H1 (cell line): ENCODE results near the gene PTPRD. TPM values are rescaled to one million over a fixed set of nuclear protein-coding genes. Genes with fewer than 3 reads are reported as not detected.

Experiments
- CTCF ChIA-PET: fragments of 300-600 bp; sonication (Branson Sonifier 250); formaldehyde crosslinking; loops from one replicate; lab custom pipeline; 2021; ENCODE audit not compliant: partially characterized antibody; lab: Charles Lee
- POLR2A ChIA-PET: fragments of 300-600 bp; sonication (Branson Sonifier 250); formaldehyde crosslinking; loops from one replicate; lab custom pipeline; 2021; ENCODE audit warnings: inconsistent platforms; ENCODE audit not compliant: partially characterized antibody; lab: Charles Lee
- DNase-seq, 2 experiments: peaks; one replicate each; pipeline versions ENCODE4 v3.0.0 to v3.0.0-alpha.2; 2010 to 2022; ENCODE audit warnings: low spot score in 2 of 2, low read depth in 1 of 2, mixed read lengths in 1 of 2
- FAIRE-seq: peaks from 2 replicates; lab custom pipeline; 2011; peaks lifted over from hg19 to GRCh38; lab: Jason Lieb, UNC
- H2AFZ ChIP-seq: 2 replicates; pipeline ENCODE4 v1.8.1; 2012; ENCODE audit warnings: low read length, inconsistent platforms
- H2AK5ac ChIP-seq: 2 replicates; pipeline ENCODE4 v1.6.1; 2013; ENCODE audit warnings: low read depth, low read length
- H2BK120ac ChIP-seq: replicated peaks from 2 replicates; pipeline ENCODE3; 2013; ENCODE audit warnings: low read depth, low read length, inconsistent platforms
- H2BK12ac ChIP-seq: 2 replicates; pipeline ENCODE4 v1.6.1; 2013; ENCODE audit warnings: low read depth, low read length
- H2BK15ac ChIP-seq: 2 replicates; pipeline ENCODE4 v1.6.1; 2013; ENCODE audit warnings: low read length
- H2BK20ac ChIP-seq: 2 replicates; pipeline ENCODE4 v1.6.1; 2013; ENCODE audit warnings: low read length
- H2BK5ac ChIP-seq: 2 replicates; pipeline ENCODE4 v1.6.1; 2013; ENCODE audit warnings: low read depth, low read length
- H3K14ac ChIP-seq: 2 replicates; pipeline ENCODE4 v1.6.1; 2013; ENCODE audit warnings: inconsistent platforms; ENCODE audit not compliant: insufficient read length
- H3K18ac ChIP-seq: 2 replicates; pipeline ENCODE4 v1.6.1; 2013; ENCODE audit warnings: low read length; ENCODE audit errors: extremely low read depth
- H3K23ac ChIP-seq: 2 replicates; pipeline ENCODE4 v1.6.1; 2013; ENCODE audit warnings: inconsistent platforms; ENCODE audit not compliant: insufficient read length
- H3K23me2 ChIP-seq: 2 replicates; pipeline ENCODE4 v1.6.1; 2013; ENCODE audit warnings: low read depth, low read length
- H3K27ac ChIP-seq: 2 replicates; pipeline ENCODE4 v1.6.1; 2011; ENCODE audit warnings: low read depth, low read length, inconsistent platforms
- H3K27me3 ChIP-seq, 4 experiments: replicated peaks in 1 of 4; 1 replicate in 1 of 4; 2 replicates in 3 of 4; pipeline versions ENCODE4 v1.6.1 to v1.8.1; 2011 to 2013; ENCODE audit warnings: low read length in 3 of 4, mild to moderate bottlenecking in 3 of 4, inconsistent platforms in 2 of 4, mixed read lengths in 2 of 4, moderate library complexity in 1 of 4; ENCODE audit not compliant: control insufficient read depth in 3 of 4, insufficient read depth in 3 of 4; ENCODE audit errors: extremely low read depth in 1 of 4
- H3K36me3 ChIP-seq, 4 experiments: 2 replicates each; pipeline versions ENCODE4 v1.6.1 to v1.8.1; 2011 to 2013; ENCODE audit warnings: mild to moderate bottlenecking in 4 of 4, low read length in 3 of 4, moderate library complexity in 2 of 4, control low read depth in 1 of 4, inconsistent platforms in 1 of 4; ENCODE audit not compliant: insufficient read depth in 4 of 4, control insufficient read depth in 2 of 4
- H3K4ac ChIP-seq: replicated peaks from 2 replicates; pipeline ENCODE3; 2013; ENCODE audit warnings: low read length, low read depth, mixed read lengths, inconsistent platforms; ENCODE audit not compliant: insufficient read length
- H3K4me1 ChIP-seq, 4 experiments: replicated peaks in 1 of 4; 1 replicate in 1 of 4; 2 replicates in 3 of 4; pipeline versions ENCODE4 v1.6.1 to v1.8.1; 2011 to 2013; ENCODE audit warnings: low read length in 3 of 4, inconsistent platforms in 2 of 4, mixed read lengths in 1 of 4; ENCODE audit not compliant: insufficient read depth in 4 of 4, control insufficient read depth in 3 of 4
- H3K4me2 ChIP-seq, 2 experiments: 2 replicates each; pipeline versions ENCODE4 v1.6.1 to v1.8.1; 2011 to 2013; ENCODE audit warnings: low read depth in 2 of 2, low read length in 2 of 2, control low read depth in 1 of 2, inconsistent platforms in 1 of 2, mild to moderate bottlenecking in 1 of 2; ENCODE audit not compliant: insufficient read depth in 1 of 2
- H3K4me3 ChIP-seq, 4 experiments: fragments of 200-600, 300-600 bp in 1 of 4; sonication (generic), shearing (Covaris generic), sonication (Bioruptor Twin) in 1 of 4; 2 replicates each; pipeline versions ENCODE4 v1.5.1 to v1.8.1; 2011 to 2016; ENCODE audit warnings: low read length in 4 of 4, low read depth in 3 of 4, control low read depth in 2 of 4, inconsistent platforms in 2 of 4, mild to moderate bottlenecking in 2 of 4, mixed read lengths in 1 of 4, moderate library complexity in 1 of 4; ENCODE audit not compliant: insufficient read depth in 2 of 4; ENCODE audit errors: extremely low read depth in 1 of 4
- H3K56ac ChIP-seq: replicated peaks from 2 replicates; pipeline ENCODE3; 2013; ENCODE audit warnings: low read depth, mild to moderate bottlenecking, mixed read lengths, low read length, inconsistent platforms; ENCODE audit not compliant: insufficient read length
- H3K79me1 ChIP-seq: 2 replicates; pipeline ENCODE4 v1.6.1; 2013; ENCODE audit warnings: low read depth, low read length, control low read depth
- H3K79me2 ChIP-seq, 2 experiments: 2 replicates each; pipeline versions ENCODE4 v1.6.1 to v1.8.1; 2012 to 2013; ENCODE audit warnings: low read length in 2 of 2, mild to moderate bottlenecking in 2 of 2, inconsistent platforms in 1 of 2; ENCODE audit not compliant: insufficient read depth in 2 of 2, control insufficient read depth in 1 of 2
- H3K9ac ChIP-seq, 4 experiments: replicated peaks in 1 of 4; 1 replicate in 1 of 4; 2 replicates in 3 of 4; pipeline versions ENCODE4 v1.6.1 to v1.8.1; 2011 to 2013; ENCODE audit warnings: low read depth in 3 of 4, low read length in 3 of 4, control low read depth in 2 of 4, mild to moderate bottlenecking in 2 of 4, moderate library complexity in 2 of 4, inconsistent platforms in 1 of 4; ENCODE audit errors: extremely low read depth in 1 of 4
- H3K9me3 ChIP-seq, 2 experiments: 2 replicates each; pipeline versions ENCODE4 v1.6.1 to v1.8.1; 2012 to 2013; ENCODE audit warnings: mild to moderate bottlenecking in 2 of 2, moderate library complexity in 2 of 2, control low read depth in 1 of 2, inconsistent platforms in 1 of 2, low read depth in 1 of 2, low read length in 1 of 2, mixed read lengths in 1 of 2; ENCODE audit not compliant: insufficient read depth in 2 of 2
- H4K20me1 ChIP-seq, 2 experiments: replicated peaks in 1 of 2; 2 replicates each; pipeline versions ENCODE3 to v1.8.1; 2011 to 2013; ENCODE audit warnings: inconsistent platforms in 2 of 2, low read length in 2 of 2, mild to moderate bottlenecking in 1 of 2; ENCODE audit not compliant: insufficient read depth in 2 of 2, control insufficient read depth in 1 of 2
- H4K5ac ChIP-seq: 2 replicates; pipeline ENCODE4 v1.6.1; 2013; ENCODE audit warnings: low read length, low read depth, mixed read lengths, inconsistent platforms; ENCODE audit not compliant: insufficient read length
- H4K8ac ChIP-seq: 2 replicates; pipeline ENCODE4 v1.8.0; 2013; ENCODE audit warnings: mild to moderate bottlenecking, moderate library complexity, low read length, inconsistent platforms; ENCODE audit not compliant: insufficient read depth; ENCODE audit errors: extremely low read depth
- H4K91ac ChIP-seq: replicated peaks from 2 replicates; pipeline ENCODE3; 2013; ENCODE audit warnings: low read length, mixed read lengths, inconsistent platforms; ENCODE audit not compliant: insufficient read length
- CEBPB ChIP-seq: IDR thresholded peaks from 2 replicates; pipeline ENCODE4 v1.6.1; 2012; ENCODE audit warnings: low read depth, low read length
- CTBP2 ChIP-seq: IDR thresholded peaks from 2 replicates; pipeline ENCODE4 v1.7.0; 2011; ENCODE audit warnings: borderline replicate concordance, mild to moderate bottlenecking, moderate library complexity, mixed read lengths, low read length; ENCODE audit not compliant: insufficient read depth, insufficient read length
- GTF2F1 ChIP-seq: IDR thresholded peaks from 2 replicates; pipeline ENCODE4 v1.6.1; 2012; ENCODE audit warnings: low read depth, low read length, improper control_type of control experiment, borderline replicate concordance
- PHF8 ChIP-seq: fragments of 200-600 bp; sonication (generic); conservative IDR thresholded peaks from 2 replicates; pipeline ENCODE4 v1.7.1; 2012; ENCODE audit warnings: low read depth, mild to moderate bottlenecking, inconsistent platforms, low read length, moderate library complexity
- SP2 ChIP-seq: IDR thresholded peaks from 2 replicates; pipeline ENCODE4 v1.6.1; 2012; ENCODE audit warnings: mild to moderate bottlenecking, low read length, inconsistent platforms
- TAF7 ChIP-seq: optimal IDR thresholded peaks from 2 replicates; pipeline ENCODE3; 2011; ENCODE audit warnings: low read depth, mild to moderate bottlenecking, inconsistent platforms, low read length, moderate library complexity, borderline replicate concordance
- TBP ChIP-seq: IDR thresholded peaks from 2 replicates; pipeline ENCODE4 v1.6.1; 2011; ENCODE audit warnings: low read depth, low read length, improper control_type of control experiment
- TEAD4 ChIP-seq: IDR thresholded peaks from 2 replicates; pipeline ENCODE4 v1.6.1; 2012; ENCODE audit warnings: low read depth, low read length, inconsistent platforms, mixed read lengths
- WGBS, 2 experiments: shearing (Covaris generic) in 1 of 2; methylation state at CpG; one replicate each; pipeline versions ENCODE4 v1.1.6 to v1.1.7; 2013 to 2015; ENCODE audit warnings: low lambda C conversion rate in 2 of 2, mixed read lengths in 2 of 2, inconsistent platforms in 1 of 2, low coverage in 1 of 2, missing lambda C conversion rate in 1 of 2; ENCODE audit not compliant: insufficient replicate concordance in 2 of 2, insufficient coverage in 1 of 2, insufficient read length in 1 of 2; ENCODE audit errors: extremely low coverage in 1 of 2, missing lambda C conversion rate in 1 of 2; 5-methylcytosine and 5-hydroxymethylcytosine counted together
- polyA plus RNA-seq, 7 experiments: library from polyadenylated mRNA; depleted of rRNA in 3 of 7; stranded (reverse) in 5 of 7; unstranded in 2 of 7; fragments of >200 nt in 5 of 7; fragments of 200-250 nt in 2 of 7; gene quantifications; 1 replicate in 5 of 7; 2 replicates in 1 of 7; 4 replicates in 1 of 7; pipeline versions ENCODE4 v1.2.1 to v1.2.3, GENCODE V29; 2011 to 2013; ENCODE audit warnings: missing spikeins in 2 of 7, mixed read lengths in 2 of 7
- total RNA-seq: library from RNA; stranded (reverse); fragmentation: NEBNext Ultra II Directional; extraction: Animal tissue kit (Norgen Biotek cat#: 25700); gene quantifications from 2 replicates; pipeline ENCODE4 v1.2.1, GENCODE V29; 2021

PTPRD gene
- total and polyA plus RNA-seq, 2 of the 8 experiments (the other 6 are each of a cell fraction or from before 2014, with no cell fraction given), result 17.2 to 77.0 TPM

GRCh38 chr9:8374471-8374870, 2238.3 kb downstream of the PTPRD start:
- CTCF ChIA-PET, result interaction anchor here (1.1 kb wide), 1 partner anchor 138 kb away, joined by 3 read pairs; no protein-coding TSS in a partner anchor
- no peak overlapping the region for H3K4me2 ChIP-seq
- no peak overlapping the region for H3K56ac ChIP-seq
- H4K91ac ChIP-seq, result no peak overlapping the region
- H3K23ac ChIP-seq, result no peak overlapping the region
- no peak overlapping the region for H2AFZ ChIP-seq
- no peak overlapping the region for H4K5ac ChIP-seq
- H2BK15ac ChIP-seq, result no peak overlapping the region
- POLR2A ChIA-PET, result interaction anchor here (0.7 kb wide), 1 partner anchor 9 kb away, joined by 3 read pairs; no protein-coding TSS in a partner anchor
- no peaks in the 10 kb centered on the region for H4K20me1 ChIP-seq
- no peak overlapping the region for H3K14ac ChIP-seq
- no peaks in the 10 kb centered on the region for H3K79me2 ChIP-seq
- H3K4me1 ChIP-seq, result no peaks in the 10 kb centered on the region
- WGBS, 2 experiments, result 82% methylated on average over 3 of the region's 3 CpGs; no CpG with 5 or more reads in 1 of the 2 experiments
- no peak overlapping the region for H3K9ac ChIP-seq
- FAIRE-seq (no peak), DNase-seq (no peak)
- H3K4ac ChIP-seq, result no peak overlapping the region
- H3K23me2 ChIP-seq, result no peaks in the 10 kb centered on the region
- no peaks in the 10 kb centered on the region for H3K27me3 ChIP-seq
- no peak overlapping the region for H2BK120ac ChIP-seq
- no peak overlapping the region for H2BK5ac ChIP-seq
- no peak overlapping the region for H4K8ac ChIP-seq
- no peak overlapping the region for H3K27ac ChIP-seq
- no peaks in the 10 kb centered on the region for H3K9me3 ChIP-seq
- no peak for TF ChIP-seq TEAD4
- no peak for TF ChIP-seq TAF7
- no peak for TF ChIP-seq PHF8
- no peak for TF ChIP-seq CTBP2
- no peak for TF ChIP-seq GTF2F1
- no peak for TF ChIP-seq TBP
- no peak for TF ChIP-seq SP2
- TF ChIP-seq CEBPB, result no peak
- no peak overlapping the region for H2BK12ac ChIP-seq
- no peak overlapping the region for H3K4me3 ChIP-seq
- H2BK20ac ChIP-seq, result no peak overlapping the region
- H3K79me1 ChIP-seq, result no peaks in the 10 kb centered on the region
- no peaks in the 10 kb centered on the region; a peak in 1 of 8 replicates for H3K36me3 ChIP-seq
- no peak overlapping the region for H3K18ac ChIP-seq
- H2AK5ac ChIP-seq, result no peak overlapping the region
